Adipose tissue (tissue), 3 donors: ENCODE data around the gene IL17RD. TPM values are rescaled to one million over a fixed set of nuclear protein-coding genes. Genes with fewer than 3 reads are reported as not detected.

ENCODE experiments used
- H3K27ac ChIP-seq: one replicate; pipeline ENCODE4 v1.5.1; 2013; ENCODE audit warnings: low read depth, low read length
- WGBS, 3 donors: extraction: QIAGEN DNeasy Blood & Tissue Kit; methylation state at CpG; one replicate each; pipeline ENCODE4 v1.1.7; 2013; 5-methylcytosine and 5-hydroxymethylcytosine counted together
- polyA plus RNA-seq, 3 donors: library from polyadenylated mRNA; stranded (reverse); fragments of 200-250 nt; gene quantifications; one replicate each; pipeline ENCODE4 v1.2.3, GENCODE V29; 2013
- donor health status: healthy with polysubstance abuse.
- donor health status: Bipolar disorder and iron deficiency.
- donor health status: healthy.

The IL17RD gene
- polyA plus RNA-seq, 3 donors = 0.60 to 3.1 (median 0.85) TPM

GRCh38 chr3:57082481-57082880 lies 82.7 kb downstream of the IL17RD start:
- 86 to 93% (median 91%) methylated on average over 6 of the region's 6 CpGs for WGBS, 3 donors

DNA sequence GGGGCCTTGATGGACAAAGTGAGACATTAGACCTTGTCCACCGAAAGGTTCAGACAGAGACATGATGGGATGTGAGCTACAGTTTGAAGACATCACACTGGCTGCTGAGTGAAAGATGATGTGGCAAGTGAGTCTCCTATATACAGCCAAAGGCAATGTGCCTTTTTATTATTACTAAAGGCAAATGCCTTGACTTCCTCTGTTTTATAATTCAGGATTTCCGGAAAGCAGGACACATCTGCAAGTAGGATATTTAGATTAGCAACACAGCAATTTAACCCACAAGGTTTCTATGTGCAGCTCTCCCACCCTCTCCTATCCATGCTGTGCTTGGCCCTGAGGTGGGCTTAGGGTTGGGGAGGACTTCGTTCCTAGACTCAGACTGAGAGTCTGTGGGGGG lies 84.0 kb downstream of the IL17RD start:
- no peak overlapping the region for H3K27ac ChIP-seq
- 55 to 74% (median 72%) methylated on average over 3 of the region's 3 CpGs for WGBS, 3 donors

More at GRCh38 chr3:57082481-57082880, 82.7 kb downstream of the IL17RD start:
- H3K27ac ChIP-seq = no peak overlapping the region

GRCh38 chr3:57080171-57080570 lies 85.0 kb downstream of the IL17RD start:
- 93 to 98% (median 97%) methylated on average over 4 of the region's 4 CpGs for WGBS, 3 donors
- no peak overlapping the region for H3K27ac ChIP-seq

DNA sequence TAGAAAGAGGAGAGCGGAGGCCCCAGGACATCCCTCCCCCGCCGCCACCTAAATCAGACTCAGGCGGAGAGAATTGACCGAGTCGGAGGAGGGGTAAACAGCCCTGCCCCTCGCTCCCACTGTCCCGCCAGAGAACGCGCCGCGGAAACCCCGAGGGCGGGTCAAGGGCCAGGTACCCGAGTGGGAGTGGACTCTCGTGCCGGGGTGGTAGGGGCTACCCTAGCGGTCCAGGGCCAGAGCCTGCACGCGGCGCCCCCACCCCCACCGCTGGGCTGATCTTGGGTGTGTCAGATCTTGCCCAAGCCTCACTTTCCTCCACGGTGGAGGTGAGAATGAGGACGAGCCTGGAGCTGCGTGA lies 85.7 kb downstream of the IL17RD start:
- 5 to 16% (median 14%) methylated on average over 24 to 25 of the region's 25 CpGs for WGBS, 3 donors
- H3K27ac ChIP-seq = no peak overlapping the region

- H3K27ac ChIP-seq = no peak overlapping the region
- 0% methylated on average over 66 to 91 of the region's 91 CpGs for WGBS, 3 donors
These were observed 86.3 kb downstream of the IL17RD start for GRCh38 chr3:57078635-57079473.

- H3K27ac ChIP-seq = no peak overlapping the region
- 0 to 2% (median 2%) methylated on average over 15 of the region's 15 CpGs for WGBS, 3 donors
These were observed 86.9 kb downstream of the IL17RD start for GRCh38 chr3:57078344-57078634.

- 39 to 42% (median 40%) methylated on average over 9 of the region's 9 CpGs for WGBS, 3 donors
- no peak overlapping the region for H3K27ac ChIP-seq
These were observed 87.4 kb downstream of the IL17RD start for GRCh38 chr3:57077630-57078343.

GRCh38 chr3:57076422-57076951 lies 88.7 kb downstream of the IL17RD start:
- WGBS, 3 donors = 94 to 97% (median 96%) methylated on average over 3 of the region's 3 CpGs
- no peak overlapping the region for H3K27ac ChIP-seq

DNA sequence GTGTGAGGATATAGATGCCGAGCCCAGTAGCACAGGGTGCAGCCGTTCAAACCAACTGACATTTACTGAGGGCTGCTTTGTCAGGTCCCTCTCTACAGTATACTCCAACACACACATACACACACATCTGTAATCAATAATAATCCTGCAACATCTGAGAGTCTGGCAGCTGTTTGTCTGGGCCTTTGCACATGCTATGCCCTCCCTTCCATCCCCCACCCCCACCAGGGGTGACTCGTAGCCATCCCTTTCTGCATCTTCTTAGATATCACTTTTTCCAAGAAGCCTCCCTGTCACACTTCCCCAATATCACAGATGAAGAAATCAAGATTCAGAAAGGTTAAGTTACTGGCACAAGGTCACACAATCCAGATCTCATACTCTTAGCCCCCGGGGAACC lies 91.0 kb downstream of the IL17RD start:
- WGBS, 3 donors = 86 to 94% (median 92%) methylated on average over 4 of the region's 4 CpGs
- H3K27ac ChIP-seq = no peak overlapping the region

DNA sequence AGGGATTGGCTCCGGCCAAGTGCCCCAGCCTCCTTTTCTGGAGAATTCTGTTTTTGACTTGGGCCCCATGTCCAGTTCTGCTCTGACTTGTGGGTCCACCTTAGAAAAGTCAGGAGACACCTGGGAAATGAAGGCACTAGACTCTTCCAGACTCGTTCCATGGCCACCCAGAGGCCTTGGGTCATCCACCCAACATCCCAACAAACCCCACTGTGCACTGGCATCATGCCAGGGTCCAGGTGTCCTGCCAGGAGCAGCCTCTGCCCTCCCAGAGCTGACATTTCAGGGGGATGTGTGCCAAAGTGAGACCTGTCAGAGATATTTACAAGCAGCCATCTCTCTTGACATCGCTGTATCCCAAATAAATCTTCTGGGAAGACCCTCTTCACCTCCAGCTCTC lies 91.5 kb downstream of the IL17RD start:
- 86 to 92% (median 91%) methylated on average over 3 of the region's 3 CpGs for WGBS, 3 donors
- no peak overlapping the region for H3K27ac ChIP-seq

DNA sequence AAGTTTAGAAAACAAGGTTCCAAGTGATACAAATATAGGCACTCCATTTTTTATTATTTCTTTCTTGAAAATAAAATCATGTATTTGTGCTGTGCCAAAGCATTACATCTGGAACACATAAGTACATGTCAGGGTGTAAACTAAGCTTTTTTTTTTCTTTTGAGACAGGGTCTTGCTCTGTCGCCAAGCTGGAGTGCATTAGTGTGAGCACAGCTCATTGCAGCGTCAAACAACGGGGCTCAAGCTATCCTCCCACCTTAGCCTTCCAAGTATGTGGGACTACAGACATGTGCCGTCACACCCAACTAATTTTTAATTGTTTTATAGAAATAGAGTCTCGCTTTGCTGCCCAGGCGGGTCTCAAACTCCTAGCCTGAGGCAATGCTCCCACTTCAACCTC lies 95.7 kb downstream of the IL17RD start:
- no peak overlapping the region for H3K27ac ChIP-seq
- WGBS, 3 donors = 48 to 71% (median 59%) methylated on average over 6 of the region's 6 CpGs

DNA sequence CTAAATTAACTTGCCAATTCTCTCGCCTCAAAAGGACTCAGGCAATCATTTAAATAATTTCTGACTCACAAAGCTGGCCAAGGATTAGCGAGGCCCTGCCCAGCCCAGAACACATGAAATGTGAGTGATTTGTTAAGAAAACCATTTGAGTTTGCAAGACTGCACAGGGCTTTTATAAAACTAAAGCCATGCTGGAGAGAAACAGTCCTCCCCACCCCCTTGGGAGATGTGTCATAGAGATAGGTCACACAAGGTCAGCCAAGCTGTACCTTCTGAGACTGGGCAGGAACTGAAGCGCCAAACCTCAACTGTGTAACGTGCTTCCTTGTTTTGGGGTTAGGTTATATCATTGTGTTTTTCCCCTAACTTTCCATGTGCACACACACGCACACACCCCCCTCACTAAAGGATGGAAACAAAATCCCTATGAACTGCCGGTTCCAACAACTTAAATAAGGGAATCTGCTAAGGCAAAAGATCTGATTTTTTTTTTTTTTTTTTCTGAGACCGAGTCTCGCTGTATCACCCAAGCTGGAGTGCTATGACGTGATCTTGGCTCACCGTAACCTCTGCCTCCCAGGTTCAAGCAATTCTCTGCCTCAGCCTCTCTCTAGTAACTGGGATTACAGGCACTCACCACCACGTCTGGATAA lies 96.6 kb downstream of the IL17RD start:
- peak overlapping the region; percentile 28 for H3K27ac ChIP-seq
- WGBS, 3 donors = 33 to 61% (median 40%) methylated on average over 11 of the region's 11 CpGs

DNA sequence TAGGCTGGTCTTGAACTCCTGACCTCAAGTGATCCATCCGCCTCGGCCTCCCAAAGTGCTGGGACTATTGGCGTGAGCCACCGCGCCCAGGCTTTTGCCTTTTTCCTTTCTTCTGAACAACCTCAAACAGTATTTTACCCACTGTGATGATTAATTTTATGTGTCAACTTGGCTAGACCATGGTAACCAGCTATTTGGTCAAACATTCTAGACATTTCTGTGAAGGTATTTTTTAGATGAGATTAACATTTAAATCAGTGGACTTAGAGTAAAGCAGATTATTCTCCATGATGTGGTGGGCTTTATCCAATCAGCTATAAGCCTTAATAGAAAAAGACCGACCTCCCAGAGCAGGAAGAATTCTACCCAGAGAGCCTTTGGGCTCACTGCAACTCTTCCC lies 98.7 kb downstream of the IL17RD start:
- H3K27ac ChIP-seq = no peak overlapping the region
- WGBS, 3 donors = 96 to 98% (median 98%) methylated on average over 6 of the region's 6 CpGs

DNA sequence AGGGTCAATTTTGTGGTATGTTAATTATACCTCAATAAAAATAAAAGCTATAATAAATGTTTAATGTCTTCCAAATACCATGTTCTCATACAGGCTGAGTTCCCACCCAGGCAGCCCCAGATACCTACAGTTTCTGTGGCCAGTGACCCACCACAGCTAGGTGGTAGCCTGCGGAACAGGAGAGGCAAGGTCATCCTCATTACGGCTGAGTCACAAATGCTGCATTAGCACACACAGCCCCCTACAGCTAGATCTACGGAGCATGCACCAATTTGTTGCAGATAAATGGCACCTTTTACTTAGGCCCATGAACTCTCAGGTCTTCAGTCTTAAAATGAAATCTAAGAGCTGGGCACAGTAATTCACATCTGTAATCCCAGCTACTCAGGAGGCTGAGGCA lies 99.6 kb downstream of the IL17RD start:
- 89 to 94% (median 92%) methylated on average over 3 of the region's 3 CpGs for WGBS, 3 donors

DNA sequence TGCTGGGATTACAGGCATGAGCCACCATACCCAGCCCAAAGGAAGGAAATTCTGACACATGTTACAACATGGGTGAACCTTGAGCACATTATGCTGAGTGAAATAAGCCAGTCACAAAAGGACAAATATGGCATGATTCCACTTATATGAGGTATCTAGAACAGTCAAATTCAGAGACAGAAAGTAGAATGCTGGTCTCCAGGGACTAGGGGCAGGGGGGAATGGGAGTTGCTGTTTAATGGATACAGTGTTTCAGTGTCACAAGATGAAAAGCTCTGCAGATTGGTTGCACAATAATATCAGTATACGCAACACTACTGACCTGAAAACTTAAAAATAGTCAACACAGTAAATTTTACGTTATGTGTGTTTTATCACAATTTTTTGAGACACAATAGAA lies 100.6 kb downstream of the IL17RD start:
- H3K27ac ChIP-seq = no peak overlapping the region
- 54 to 93% (median 63%) methylated on average over 2 of the region's 2 CpGs for WGBS, 3 donors

More for the DNA sequence above, 99.6 kb downstream of the IL17RD start:
- H3K27ac ChIP-seq = no peak overlapping the region

GRCh38 chr3:57064001-57064400 lies 101.2 kb downstream of the IL17RD start:
- 78 to 86% (median 84%) methylated on average over 6 of the region's 6 CpGs for WGBS, 3 donors
- H3K27ac ChIP-seq = no peak overlapping the region

- no peak overlapping the region for H3K27ac ChIP-seq
- WGBS, 3 donors = 66 to 89% (median 76%) methylated on average over 5 of the region's 5 CpGs
These were observed 102.1 kb downstream of the IL17RD start for GRCh38 chr3:57063032-57063431.

GRCh38 chr3:57062101-57062631 lies 103.0 kb downstream of the IL17RD start:
- no peak overlapping the region for H3K27ac ChIP-seq
- 28 to 63% (median 36%) methylated on average over 9 of the region's 9 CpGs for WGBS, 3 donors

- H3K27ac ChIP-seq = no peak overlapping the region
- WGBS, 3 donors = 90 to 95% (median 94%) methylated on average over 3 of the region's 3 CpGs
These were observed 103.6 kb downstream of the IL17RD start for GRCh38 chr3:57061556-57061955.
